ENCODE results near the gene ATG2A. TPM values are rescaled to one million over a fixed set of nuclear protein-coding genes. Genes with fewer than 3 reads are reported as not detected.
A peak's percentile ranks its signal among the peaks of the same experiment; 100 is the strongest.

The ATG2A gene
- total and polyA plus RNA-seq, 10 of the 15 experiments (the other 5 are each of a cell fraction or from before 2014, with no cell fraction given), result 0.08 to 19.0 (median 4.6) TPM

DNA sequence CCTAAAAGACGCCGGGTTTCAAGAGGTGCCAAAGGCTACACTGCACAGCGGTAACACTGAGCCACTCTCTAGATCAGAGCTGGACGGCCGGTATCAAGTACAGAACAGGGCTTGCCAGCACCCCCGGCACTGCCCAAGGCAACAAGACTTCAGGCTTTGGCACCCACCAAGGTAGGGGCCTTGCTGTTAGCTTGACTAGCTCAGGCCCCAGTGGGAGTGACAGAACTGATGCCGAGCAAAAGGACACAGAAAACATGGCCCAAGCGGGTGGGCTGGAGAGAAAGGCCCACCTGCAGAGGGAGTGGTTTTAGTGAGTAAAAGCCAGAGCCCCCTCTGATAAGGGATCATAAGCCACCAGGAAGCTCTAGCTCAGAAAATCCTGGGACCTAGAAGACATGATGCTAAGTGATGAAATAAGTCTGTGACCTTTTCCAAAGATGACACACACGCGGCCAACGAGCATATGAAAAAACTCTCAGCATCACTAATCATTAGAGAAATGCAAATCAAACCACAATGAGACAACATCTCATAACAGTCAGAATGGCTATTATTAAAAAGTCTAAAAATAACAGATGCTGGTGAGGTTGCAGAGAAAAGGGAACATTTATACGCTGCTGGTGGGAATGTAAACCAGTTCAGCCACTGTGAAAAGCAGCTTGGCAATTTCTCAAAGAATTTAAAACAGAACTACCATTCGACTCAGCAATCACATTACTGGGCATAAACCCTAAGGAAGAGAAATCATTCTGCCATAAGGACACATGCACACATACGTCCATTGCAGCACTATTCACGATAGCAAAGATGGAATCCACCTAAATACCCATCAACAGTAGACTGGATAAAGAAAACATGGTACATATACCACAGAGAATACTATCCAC is 51.5 kb downstream of the ATG2A start (continued):
- no peak for TF ChIP-seq MXI1 (IDR thresholded peaks at IDR 0.05; ENCODE audit: low read depth, low read length)
- no peak for TF ChIP-seq SUPT20H (IDR thresholded peaks at IDR 0.05; ENCODE audit: borderline replicate concordance, control insufficient read depth, low read depth, low read length)
- no peak for TF ChIP-seq RUNX3 (IDR thresholded peaks at IDR 0.05; ENCODE audit: low read length)
- peak; percentile 54; the same call in 1 of the 2 replicates for TF ChIP-seq RAD51 (IDR thresholded peaks at IDR 0.05)
- TF ChIP-seq POLR2AphosphoS2 (IDR thresholded peaks at IDR 0.05; ENCODE audit: low read depth, low read length), result no peak
- TF ChIP-seq TCF3 (IDR thresholded peaks at IDR 0.05; ENCODE audit: borderline replicate concordance, insufficient read depth, low read depth, low read length), result peak; percentile 41; the same call in 1 of the 2 replicates
- no peak for TF ChIP-seq CBX3 (IDR thresholded peaks at IDR 0.05; ENCODE audit: borderline replicate concordance, low read depth)
- TF ChIP-seq ZNF274 (IDR thresholded peaks at IDR 0.05; ENCODE audit: insufficient read depth, insufficient read length), result no peak
- no peak for TF ChIP-seq ZNF622 (IDR thresholded peaks at IDR 0.05)
- TF ChIP-seq ATF3 (IDR thresholded peaks at IDR 0.05; ENCODE audit: borderline replicate concordance, extremely low read depth, low read depth, low read length), result no peak
- no peak for TF ChIP-seq ZBTB40 (IDR thresholded peaks at IDR 0.05; ENCODE audit: borderline replicate concordance)
- no peak for TF ChIP-seq SUZ12 (IDR thresholded peaks at IDR 0.05; ENCODE audit: unreplicated experiment)
- peak; percentile 33; the same call in 1 of the 2 replicates for TF ChIP-seq BACH1 (IDR thresholded peaks at IDR 0.05; ENCODE audit: borderline replicate concordance)
- peak; percentile 72; the same call in 1 of the 2 replicates for TF ChIP-seq NBN (IDR thresholded peaks at IDR 0.05)
- TF ChIP-seq, protein P1, sequence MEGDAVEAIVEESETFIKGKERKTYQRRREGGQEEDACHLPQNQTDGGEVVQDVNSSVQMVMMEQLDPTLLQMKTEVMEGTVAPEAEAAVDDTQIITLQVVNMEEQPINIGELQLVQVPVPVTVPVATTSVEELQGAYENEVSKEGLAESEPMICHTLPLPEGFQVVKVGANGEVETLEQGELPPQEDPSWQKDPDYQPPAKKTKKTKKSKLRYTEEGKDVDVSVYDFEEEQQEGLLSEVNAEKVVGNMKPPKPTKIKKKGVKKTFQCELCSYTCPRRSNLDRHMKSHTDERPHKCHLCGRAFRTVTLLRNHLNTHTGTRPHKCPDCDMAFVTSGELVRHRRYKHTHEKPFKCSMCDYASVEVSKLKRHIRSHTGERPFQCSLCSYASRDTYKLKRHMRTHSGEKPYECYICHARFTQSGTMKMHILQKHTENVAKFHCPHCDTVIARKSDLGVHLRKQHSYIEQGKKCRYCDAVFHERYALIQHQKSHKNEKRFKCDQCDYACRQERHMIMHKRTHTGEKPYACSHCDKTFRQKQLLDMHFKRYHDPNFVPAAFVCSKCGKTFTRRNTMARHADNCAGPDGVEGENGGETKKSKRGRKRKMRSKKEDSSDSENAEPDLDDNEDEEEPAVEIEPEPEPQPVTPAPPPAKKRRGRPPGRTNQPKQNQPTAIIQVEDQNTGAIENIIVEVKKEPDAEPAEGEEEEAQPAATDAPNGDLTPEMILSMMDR (IDR thresholded peaks at IDR 0.05 in 2 of 3, conservative IDR thresholded peaks at IDR 0.05 in 1 of 3; ENCODE audit: control insufficient read depth in 2 of 3, extremely low read depth in 1 of 3, insufficient read depth in 1 of 3, low read depth in 3 of 3, low read length in 3 of 3), result no peak
- TF ChIP-seq NFXL1 (IDR thresholded peaks at IDR 0.05; ENCODE audit: borderline replicate concordance), result no peak
- no peak; the same call in 1 of the 2 replicates for TF ChIP-seq LARP7 (IDR thresholded peaks at IDR 0.05)
- TF ChIP-seq JUNB (IDR thresholded peaks at IDR 0.05), result peak; percentile 70
- TF ChIP-seq, protein P2, sequence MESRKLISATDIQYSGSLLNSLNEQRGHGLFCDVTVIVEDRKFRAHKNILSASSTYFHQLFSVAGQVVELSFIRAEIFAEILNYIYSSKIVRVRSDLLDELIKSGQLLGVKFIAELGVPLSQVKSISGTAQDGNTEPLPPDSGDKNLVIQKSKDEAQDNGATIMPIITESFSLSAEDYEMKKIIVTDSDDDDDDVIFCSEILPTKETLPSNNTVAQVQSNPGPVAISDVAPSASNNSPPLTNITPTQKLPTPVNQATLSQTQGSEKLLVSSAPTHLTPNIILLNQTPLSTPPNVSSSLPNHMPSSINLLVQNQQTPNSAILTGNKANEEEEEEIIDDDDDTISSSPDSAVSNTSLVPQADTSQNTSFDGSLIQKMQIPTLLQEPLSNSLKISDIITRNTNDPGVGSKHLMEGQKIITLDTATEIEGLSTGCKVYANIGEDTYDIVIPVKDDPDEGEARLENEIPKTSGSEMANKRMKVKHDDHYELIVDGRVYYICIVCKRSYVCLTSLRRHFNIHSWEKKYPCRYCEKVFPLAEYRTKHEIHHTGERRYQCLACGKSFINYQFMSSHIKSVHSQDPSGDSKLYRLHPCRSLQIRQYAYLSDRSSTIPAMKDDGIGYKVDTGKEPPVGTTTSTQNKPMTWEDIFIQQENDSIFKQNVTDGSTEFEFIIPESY (IDR thresholded peaks at IDR 0.05), result no peak
